Testis (tissue), 2 donors: Measurements from ENCODE around the gene TCF4.

Experiments
- POLR2A ChIP-seq: fragments of 450-650 bp; IDR thresholded peaks from one replicate; pipeline ENCODE4 v1.6.1; 2017; ENCODE audit warnings: antibody characterized with exemption, mild to moderate bottlenecking, moderate library complexity
- TF ChIP-seq, protein P1 (sequence below), 3 experiments: fragments of 450-650 bp in 2 of 3; fragments of 200-600 bp in 1 of 3; sonication (generic) in 1 of 3; IDR thresholded peaks; one replicate each; pipeline ENCODE4 v1.5.1; 2016 to 2019; ENCODE audit warnings: antibody characterized with exemption in 3 of 3, mild to moderate bottlenecking in 2 of 3, moderate library complexity in 1 of 3

DNA sequence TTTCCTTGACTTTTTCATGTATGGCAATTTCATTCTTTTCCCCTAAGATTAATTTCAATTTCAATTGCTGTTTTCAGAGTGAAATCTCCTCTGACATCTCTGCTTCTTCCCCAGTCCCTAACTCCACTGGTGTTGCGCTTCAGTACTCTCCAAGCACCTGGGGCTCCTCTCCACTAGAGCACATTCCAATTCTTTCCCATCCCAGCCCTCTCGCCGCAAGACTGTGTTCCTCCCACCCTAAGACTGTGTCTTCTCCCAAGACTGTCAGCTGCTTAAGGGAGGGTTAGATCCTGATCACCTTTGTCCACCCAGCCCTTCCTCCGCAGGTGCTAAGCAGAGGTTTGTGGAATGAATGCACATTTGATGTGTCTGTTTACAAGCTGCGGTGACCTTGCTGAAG is 373.0 kb downstream of the TCF4 start:
- no peak for TF ChIP-seq POLR2A
- TF ChIP-seq, protein P1, sequence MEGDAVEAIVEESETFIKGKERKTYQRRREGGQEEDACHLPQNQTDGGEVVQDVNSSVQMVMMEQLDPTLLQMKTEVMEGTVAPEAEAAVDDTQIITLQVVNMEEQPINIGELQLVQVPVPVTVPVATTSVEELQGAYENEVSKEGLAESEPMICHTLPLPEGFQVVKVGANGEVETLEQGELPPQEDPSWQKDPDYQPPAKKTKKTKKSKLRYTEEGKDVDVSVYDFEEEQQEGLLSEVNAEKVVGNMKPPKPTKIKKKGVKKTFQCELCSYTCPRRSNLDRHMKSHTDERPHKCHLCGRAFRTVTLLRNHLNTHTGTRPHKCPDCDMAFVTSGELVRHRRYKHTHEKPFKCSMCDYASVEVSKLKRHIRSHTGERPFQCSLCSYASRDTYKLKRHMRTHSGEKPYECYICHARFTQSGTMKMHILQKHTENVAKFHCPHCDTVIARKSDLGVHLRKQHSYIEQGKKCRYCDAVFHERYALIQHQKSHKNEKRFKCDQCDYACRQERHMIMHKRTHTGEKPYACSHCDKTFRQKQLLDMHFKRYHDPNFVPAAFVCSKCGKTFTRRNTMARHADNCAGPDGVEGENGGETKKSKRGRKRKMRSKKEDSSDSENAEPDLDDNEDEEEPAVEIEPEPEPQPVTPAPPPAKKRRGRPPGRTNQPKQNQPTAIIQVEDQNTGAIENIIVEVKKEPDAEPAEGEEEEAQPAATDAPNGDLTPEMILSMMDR (IDR thresholded peaks at IDR 0.05) = no peak
